ENCODE data around the gene C17orf58.

Gene C17orf58

DNA sequence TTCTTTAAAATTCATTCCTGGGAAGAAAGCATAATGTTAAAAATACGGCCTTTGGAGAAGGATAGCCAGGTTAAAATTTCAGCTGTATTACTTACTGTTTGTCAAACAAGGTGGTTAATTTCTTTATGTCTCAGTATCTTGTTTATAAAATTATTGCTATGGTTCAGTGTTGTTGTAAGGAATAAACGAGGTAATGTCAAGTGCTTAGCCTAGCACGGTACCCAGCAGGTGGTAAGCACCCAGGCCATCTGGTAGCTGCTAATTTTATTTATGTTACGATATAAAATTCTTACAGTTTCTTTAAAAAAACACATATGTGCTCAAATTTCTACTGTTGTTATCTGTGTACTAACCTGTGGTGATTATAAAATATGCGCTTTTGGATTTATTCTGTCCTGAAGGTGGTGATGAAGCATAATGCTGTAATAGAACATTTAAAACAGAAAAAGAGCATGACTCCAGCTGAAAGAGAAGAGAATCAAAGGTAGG lies 48.9 kb downstream of the C17orf58 start:
- TF ChIP-seq ZNF274 (IDR thresholded peaks at IDR 0.05; ENCODE audit: low read depth, low read length), result no peak
- H3K4me3 ChIP-seq (ENCODE audit: low read length), result no peak overlapping the region

- H3K4me3 ChIP-seq (ENCODE audit: low read length), result no peak overlapping the region
- no peak for TF ChIP-seq ZNF274 (IDR thresholded peaks at IDR 0.05; ENCODE audit: low read depth, low read length)
These were observed 49.8 kb downstream of the C17orf58 start for GRCh38 chr17:67946513-67946912.

DNA sequence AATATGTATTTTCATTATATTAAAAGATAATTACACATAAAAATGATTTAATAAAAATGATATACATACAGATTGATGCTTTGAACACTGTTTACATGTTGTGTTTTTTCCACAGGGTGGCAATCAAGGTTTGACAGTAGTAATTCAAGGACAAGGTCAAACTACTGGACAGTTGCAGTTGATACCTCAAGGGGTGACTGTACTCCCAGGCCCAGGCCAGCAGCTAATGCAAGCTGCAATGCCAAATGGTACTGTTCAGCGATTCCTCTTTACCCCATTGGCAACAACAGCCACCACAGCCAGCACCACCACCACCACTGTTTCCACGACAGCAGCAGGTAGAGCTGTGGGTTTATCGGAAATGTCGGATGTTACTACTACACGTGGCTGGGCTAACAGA lies 52.2 kb downstream of the C17orf58 start:
- no peak overlapping the region for H3K4me3 ChIP-seq (ENCODE audit: low read length)
- TF ChIP-seq ZNF274 (IDR thresholded peaks at IDR 0.05; ENCODE audit: low read depth, low read length), result no peak

DNA sequence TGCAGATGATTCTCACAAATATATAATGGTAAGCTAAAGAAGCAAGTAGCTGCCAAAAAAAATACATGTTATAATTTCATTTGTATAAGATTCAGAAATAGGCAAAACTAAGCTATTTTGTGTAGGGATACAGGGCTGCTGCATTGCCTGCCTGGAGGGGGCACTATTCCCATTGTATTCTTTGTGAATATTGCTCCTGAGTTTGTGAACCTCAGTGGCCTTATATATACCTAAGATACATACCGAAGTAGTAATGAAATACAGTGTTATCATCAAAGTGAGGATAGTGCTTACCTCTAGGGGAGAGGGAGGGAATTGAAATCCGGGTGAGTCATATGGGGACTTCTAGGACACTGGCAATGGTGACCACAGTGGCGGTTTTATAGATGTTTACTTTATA lies 53.5 kb downstream of the C17orf58 start:
- no peak overlapping the region for H3K4me3 ChIP-seq (ENCODE audit: low read length)
- TF ChIP-seq ZNF274 (IDR thresholded peaks at IDR 0.05; ENCODE audit: low read depth, low read length), result no peak
